Stimulated activated CD4-positive, alpha-beta T cell treated with anti-CD3 and anti-CD28 coated beads, Interleukin-2, amount 100 ng/mL, for 4 hours (primary cell): Measurements from ENCODE around the gene LARP4.

Experiments
- DNase-seq: peaks from one replicate; pipeline ENCODE4 v3.0.0-alpha.2; 2020; ENCODE audit warnings: low read depth

LARP4 gene

DNA sequence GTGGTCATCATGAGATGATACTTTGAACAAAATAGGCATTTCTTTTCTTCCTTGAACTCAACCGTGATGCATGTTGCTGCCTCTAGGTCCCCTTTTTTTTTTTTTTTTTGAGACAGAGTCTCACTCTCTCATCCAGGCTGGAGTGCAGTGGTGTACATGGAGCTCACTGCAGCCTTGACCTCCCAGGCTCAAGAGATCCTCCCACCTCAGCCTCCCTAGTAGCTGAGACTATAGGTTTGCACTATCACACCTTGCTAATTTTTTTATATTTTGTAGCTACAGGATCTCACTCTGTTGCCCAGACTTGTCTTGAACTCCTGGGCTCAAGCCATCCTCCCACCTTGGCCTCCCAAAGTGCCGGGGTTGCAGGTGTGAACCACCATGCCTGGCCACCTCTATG is 124.7 kb downstream of the LARP4 start:
- DNase-seq = no peak

DNA sequence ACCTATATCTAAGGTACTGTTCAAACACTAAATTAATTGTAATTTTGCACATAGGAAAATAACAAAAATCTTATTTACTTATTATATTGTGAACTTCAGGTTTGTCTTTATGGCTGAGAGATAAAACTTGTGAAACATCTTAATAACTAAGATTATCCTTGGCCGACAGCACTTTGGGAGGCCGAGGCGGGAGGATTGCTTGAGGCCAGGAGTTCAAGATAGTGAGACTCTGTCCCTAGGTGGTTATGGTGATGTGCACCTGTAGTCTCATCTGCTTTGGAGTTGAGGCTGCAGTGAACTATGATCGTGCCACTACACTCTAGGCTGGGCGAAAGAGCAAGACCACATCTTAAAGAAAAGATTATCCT is 126.7 kb downstream of the LARP4 start:
- DNase-seq = no peak

GRCh38 chr12:50528800-50529199 is 128.1 kb downstream of the LARP4 start:
- no peak for DNase-seq

- no peak for DNase-seq
Observed at GRCh38 chr12:50529345-50529744, 128.7 kb downstream of the LARP4 start.
